ENCODE data around the gene NUP98. TPM values are rescaled to one million over a fixed set of nuclear protein-coding genes. Genes with fewer than 3 reads are reported as not detected.
"Not testable (repeated sequence)": the region's sequence is repeated elsewhere in the genome, so short reads cannot be mapped to it uniquely, and the experiment has no call there.

Gene NUP98
- total RNA-seq, 4 donors from 2014 or later: 91.5 to 122 (median 115) TPM

- Histone ChIP-seq H3K36me3 (peaks cover 23% of the 10 kb centered on the region), H3K4me1 (peaks cover 25% of the 10 kb centered on the region), H3K9me3 (no peaks in the 10 kb centered on the region), H3K4me3 (peak overlapping the region; percentile 82), H3K27me3 (no peaks in the 10 kb centered on the region), H3K27ac (no peak overlapping the region)
- TF ChIP-seq POLR2AphosphoS5 (IDR thresholded peaks at IDR 0.05): no peak
- TF ChIP-seq POLR2A (IDR thresholded peaks at IDR 0.05): no peak
- no peak for TF ChIP-seq EP300 (IDR thresholded peaks at IDR 0.05)
- TF ChIP-seq CTCF (IDR thresholded peaks at IDR 0.05): no peak
- no peak for DNase-seq (ENCODE audit: low spot score in 2 of 2)
- 10% methylated on average over 14 of the region's 14 CpGs for WGBS
Measured at GRCh38 chr11:3796346-3796745, 1.0 kb downstream of the NUP98 start.

GRCh38 chr11:3796002-3796311 lies 1.4 kb downstream of the NUP98 start:
- Histone ChIP-seq H3K9me3 (no peaks in the 10 kb centered on the region), H3K4me3 (peak overlapping the region; percentile 82), H3K27ac (no peak overlapping the region), H3K36me3 (peaks cover 23% of the 10 kb centered on the region), H3K27me3 (no peaks in the 10 kb centered on the region), H3K4me1 (peaks cover 25% of the 10 kb centered on the region)
- no peak for TF ChIP-seq CTCF (IDR thresholded peaks at IDR 0.05)
- no peak for TF ChIP-seq POLR2AphosphoS5 (IDR thresholded peaks at IDR 0.05)
- no peak for TF ChIP-seq EP300 (IDR thresholded peaks at IDR 0.05)
- no peak for TF ChIP-seq POLR2A (IDR thresholded peaks at IDR 0.05)
- 33% methylated on average over 6 of the region's 6 CpGs for WGBS
- no peak for DNase-seq (ENCODE audit: low spot score in 2 of 2)

GRCh38 chr11:3795131-3796001 lies 2.0 kb downstream of the NUP98 start:
- 77% methylated on average over 8 of the region's 8 CpGs for WGBS
- Histone ChIP-seq H3K27me3 (no peaks in the 10 kb centered on the region), H3K4me3 (peak overlapping the region; percentile 82), H3K4me1 (peaks cover 25% of the 10 kb centered on the region), H3K36me3 (peaks cover 23% of the 10 kb centered on the region), H3K9me3 (no peaks in the 10 kb centered on the region), H3K27ac (no peak overlapping the region)
- DNase-seq (ENCODE audit: low spot score in 2 of 2): no peak
- TF ChIP-seq CTCF (IDR thresholded peaks at IDR 0.05): no peak
- no peak for TF ChIP-seq POLR2AphosphoS5 (IDR thresholded peaks at IDR 0.05)
- no peak for TF ChIP-seq EP300 (IDR thresholded peaks at IDR 0.05)
- TF ChIP-seq POLR2A (IDR thresholded peaks at IDR 0.05): no peak

- WGBS: 93% methylated on average over 10 of the region's 10 CpGs
- peaks cover 23% of the 10 kb centered on the region for H3K36me3 ChIP-seq
- H3K4me1 ChIP-seq: peaks cover 25% of the 10 kb centered on the region
- not testable (repeated sequence) for H3K9me3 ChIP-seq; H3K27me3 ChIP-seq; H3K27ac ChIP-seq; DNase-seq (ENCODE audit: low spot score in 2 of 2); H3K4me3 ChIP-seq
Measured at GRCh38 chr11:3794387-3794786, 3.0 kb downstream of the NUP98 start.

GRCh38 chr11:3786781-3787428 lies 10.4 kb downstream of the NUP98 start:
- peaks cover 13% of the 10 kb centered on the region for H3K4me1 ChIP-seq
- H3K4me3 ChIP-seq: no peak overlapping the region
- no peak overlapping the region for H3K27ac ChIP-seq

More at GRCh38 chr11:3786781-3787428, 10.4 kb downstream of the NUP98 start:
- Histone ChIP-seq H3K36me3 (peaks cover 14% of the 10 kb centered on the region), H3K27me3 (no peaks in the 10 kb centered on the region), H3K9me3 (no peaks in the 10 kb centered on the region)
- TF ChIP-seq POLR2A (IDR thresholded peaks at IDR 0.05): no peak
- no peak for TF ChIP-seq POLR2AphosphoS5 (IDR thresholded peaks at IDR 0.05)
- no peak for TF ChIP-seq CTCF (IDR thresholded peaks at IDR 0.05)
- no peak for TF ChIP-seq EP300 (IDR thresholded peaks at IDR 0.05)
- WGBS: 68% methylated on average over 8 of the region's 8 CpGs
- no peak for DNase-seq (ENCODE audit: low spot score in 2 of 2)
